Hippocampal formation (tissue), 2 donors: ENCODE measurements around the gene RXFP4.

Source experiments
- DNase-seq, 2 donors: peaks; one replicate each; lab custom pipeline; 2025; lab: John Stamatoyannopoulos, UW

The RXFP4 gene

GRCh38 chr1:155960081-155960745, 18.8 kb downstream of the RXFP4 start:
- DNase-seq, result peak in 1 of 2 donors; percentile 54

- DNase-seq, result no peak
Measured at GRCh38 chr1:155961937-155962336, 20.5 kb downstream of the RXFP4 start.

GRCh38 chr1:155962599-155963211, 21.3 kb downstream of the RXFP4 start:
- DNase-seq, result no peak

- DNase-seq, result no peak
Measured at GRCh38 chr1:155964193-155964592, 22.8 kb downstream of the RXFP4 start.

GRCh38 chr1:155966135-155966534, 24.7 kb downstream of the RXFP4 start:
- no peak for DNase-seq

- DNase-seq, result no peak
Measured at GRCh38 chr1:155966750-155967149, 25.3 kb downstream of the RXFP4 start.

- no peak for DNase-seq
Measured at GRCh38 chr1:155967341-155968050, 26.1 kb downstream of the RXFP4 start.

- peak in 1 of 2 donors; percentile 38 for DNase-seq
Measured at GRCh38 chr1:155968051-155968400, 26.6 kb downstream of the RXFP4 start.

GRCh38 chr1:155968670-155969069, 27.2 kb downstream of the RXFP4 start:
- peak; percentile 80 to 85 for DNase-seq

GRCh38 chr1:155969377-155969791, 27.9 kb downstream of the RXFP4 start:
- peak in 1 of 2 donors; percentile 54 for DNase-seq

GRCh38 chr1:155970531-155971167, 29.2 kb downstream of the RXFP4 start:
- peak; percentile 77 to 78 for DNase-seq

- peak; percentile 34 to 71 for DNase-seq
Measured at GRCh38 chr1:155971910-155972809, 30.7 kb downstream of the RXFP4 start.

- no peak for DNase-seq
Measured at GRCh38 chr1:155973723-155974122, 32.3 kb downstream of the RXFP4 start.

GRCh38 chr1:155974208-155975115, 33.0 kb downstream of the RXFP4 start:
- DNase-seq, result peak; percentile 88 to 90

- no peak for DNase-seq
Measured at GRCh38 chr1:155975375-155976061, 34.1 kb downstream of the RXFP4 start.

- DNase-seq, result peak in 1 of 2 donors; percentile 41
Measured at GRCh38 chr1:155976062-155976912, 34.8 kb downstream of the RXFP4 start.

GRCh38 chr1:155976913-155977689, 35.7 kb downstream of the RXFP4 start:
- no peak for DNase-seq

- DNase-seq, result peak in 1 of 2 donors; percentile 52
Measured at GRCh38 chr1:155977690-155978324, 36.4 kb downstream of the RXFP4 start.
